Measurements from ENCODE around the gene TINAGL1.

- TF ChIP-seq CTCF (conservative IDR thresholded peaks at IDR 0.05; ENCODE audit: low read length): no peak
- no peak for TF ChIP-seq EZH2phosphoT487 (IDR thresholded peaks at IDR 0.05; ENCODE audit: borderline replicate concordance)
Observed at GRCh38 chr1:31585736-31586365, 9.5 kb downstream of the TINAGL1 start.
